Embryonic facial prominence (tissue), 1 donor: ENCODE data around the gene EDN3.

Experiments used
- DNase-seq: peaks from one replicate; pipeline ENCODE4 v3.0.0-alpha.2; 2016; ENCODE audit errors: extremely low spot score

Gene EDN3, protein sequence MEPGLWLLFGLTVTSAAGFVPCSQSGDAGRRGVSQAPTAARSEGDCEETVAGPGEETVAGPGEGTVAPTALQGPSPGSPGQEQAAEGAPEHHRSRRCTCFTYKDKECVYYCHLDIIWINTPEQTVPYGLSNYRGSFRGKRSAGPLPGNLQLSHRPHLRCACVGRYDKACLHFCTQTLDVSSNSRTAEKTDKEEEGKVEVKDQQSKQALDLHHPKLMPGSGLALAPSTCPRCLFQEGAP

GRCh38 chr20:59300333-59301081 is at the start of gene EDN3:
Gene EDN3, plus strand, starts transcription at chr20:59300611. Its CDS starts 202 bp downstream, at chr20:59300813.
- DNase-seq = no peak

DNA sequence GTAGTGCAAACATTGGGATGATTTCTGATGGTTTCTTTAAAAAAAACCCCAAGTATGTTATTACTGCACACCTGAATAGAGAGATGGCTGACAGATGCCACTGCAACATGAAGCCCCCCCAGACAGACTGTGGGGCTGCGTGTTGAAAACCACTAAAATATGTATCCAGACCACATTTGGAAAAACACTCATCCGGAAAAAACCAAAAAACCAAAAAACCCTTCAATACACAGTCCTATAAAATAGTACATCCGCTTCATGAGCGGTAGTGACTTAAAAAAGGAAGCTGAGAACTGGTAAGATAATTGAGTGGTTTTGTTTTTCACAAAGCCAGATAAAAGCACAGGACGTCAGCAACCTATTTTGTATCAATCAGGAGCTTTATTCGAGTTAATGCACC is 47.1 kb upstream of the EDN3 start:
- no peak for DNase-seq

DNA sequence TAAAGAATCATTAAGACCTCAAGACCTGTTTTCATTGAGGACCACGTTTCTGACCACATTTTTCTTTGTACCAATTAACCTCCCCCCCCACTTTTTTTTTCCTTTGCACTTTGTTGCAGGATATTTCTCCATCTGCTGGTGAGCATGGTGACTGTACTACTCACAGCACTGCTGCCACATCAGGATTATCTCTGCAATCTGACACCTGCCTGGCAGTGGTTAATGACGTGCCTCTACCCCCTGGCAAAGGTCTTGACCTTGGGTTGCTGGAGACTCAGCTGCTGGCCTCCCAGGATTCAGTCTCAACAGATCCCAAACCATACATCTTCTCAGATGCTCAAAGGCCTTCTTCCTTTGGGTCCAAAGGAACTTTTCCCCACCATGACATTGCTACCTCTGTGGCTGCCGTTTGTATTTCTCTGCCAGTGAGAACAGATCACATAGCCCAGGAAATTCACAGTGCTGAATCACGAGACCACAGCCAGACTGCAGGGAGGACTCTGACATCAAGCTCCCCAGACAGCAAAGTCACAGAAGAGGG is 46.6 kb upstream of the EDN3 start:
- no peak for DNase-seq

DNA sequence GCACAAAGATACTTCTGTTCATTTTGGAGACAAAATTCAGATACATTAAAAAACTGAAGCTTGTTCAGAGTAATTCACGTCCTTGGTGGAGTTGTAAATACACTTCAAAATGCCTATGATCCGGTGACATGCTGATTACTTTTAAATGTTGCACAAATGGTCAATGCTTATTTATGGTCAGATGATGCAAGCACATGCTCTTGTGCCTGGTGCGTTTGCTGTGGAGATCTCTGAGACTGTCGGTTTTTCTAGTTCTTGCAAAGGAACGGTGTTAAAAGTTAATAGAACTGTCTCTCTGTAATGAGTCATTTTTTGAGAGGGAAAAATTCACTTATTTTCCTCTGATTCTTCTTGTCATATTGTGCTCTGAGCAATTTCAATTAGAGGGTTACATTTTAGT is 45.2 kb upstream of the EDN3 start:
- no peak for DNase-seq

DNA sequence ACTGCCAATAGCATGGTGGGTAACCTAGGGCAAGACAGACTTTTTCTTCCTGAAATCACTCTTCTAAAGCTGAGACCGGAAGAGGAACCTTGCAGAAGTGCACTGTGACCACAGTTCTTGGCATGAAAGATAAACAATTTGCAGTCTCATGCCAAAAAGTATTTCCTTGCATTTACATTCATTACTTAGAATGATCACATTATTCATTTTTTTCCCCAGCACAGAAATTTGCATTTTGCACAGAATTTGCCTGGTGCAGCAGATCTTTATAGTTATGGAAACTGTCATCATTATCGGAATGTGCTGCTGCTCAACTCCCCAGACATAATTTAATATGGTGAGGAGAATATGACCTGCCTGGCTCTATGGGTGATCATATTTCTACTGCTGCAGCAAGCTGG is 42.2 kb upstream of the EDN3 start:
- no peak for DNase-seq

GRCh38 chr20:59259946-59260345 is 40.5 kb upstream of the EDN3 start:
- DNase-seq = no peak

DNA sequence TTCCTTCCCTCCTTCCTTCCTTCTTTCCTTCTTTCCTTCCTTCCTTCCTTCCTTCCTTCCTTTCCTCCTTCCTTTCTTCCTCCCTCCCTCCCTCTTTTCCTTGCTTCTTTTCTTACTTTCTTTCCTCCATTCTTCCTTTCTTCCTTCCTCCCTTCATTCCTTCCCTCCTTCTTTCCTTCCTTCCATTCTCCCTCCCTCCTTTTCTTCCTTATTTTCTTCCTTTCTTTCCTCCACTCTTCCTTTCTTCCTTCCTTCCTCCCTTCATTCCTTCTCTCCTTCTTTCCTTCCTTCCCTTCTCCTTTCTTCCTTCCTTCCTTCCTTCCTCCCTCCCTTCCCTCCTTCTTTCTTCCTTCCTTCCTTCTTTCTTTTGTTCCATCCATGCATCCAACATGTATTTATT is 35.1 kb upstream of the EDN3 start:
- no peak for DNase-seq

DNA sequence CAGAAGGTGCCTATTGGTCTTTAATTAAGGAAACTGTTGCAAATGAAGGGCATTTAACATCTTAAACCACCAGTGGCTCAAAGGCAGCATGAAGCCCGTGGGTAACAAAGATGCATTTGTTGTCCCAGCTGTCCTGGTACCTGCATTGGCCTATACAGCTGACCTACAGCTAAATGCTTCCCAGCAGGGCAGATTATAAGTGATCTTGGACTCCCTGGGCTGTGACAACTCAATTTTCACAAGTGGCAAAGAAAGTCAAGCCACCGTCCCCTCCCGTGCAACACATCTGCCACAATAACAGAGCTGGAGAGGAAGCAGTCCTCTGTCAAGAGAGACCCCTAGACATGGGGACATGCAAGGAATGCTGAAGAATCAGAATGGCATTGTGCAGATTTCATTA is 31.5 kb upstream of the EDN3 start:
- no peak for DNase-seq

DNA sequence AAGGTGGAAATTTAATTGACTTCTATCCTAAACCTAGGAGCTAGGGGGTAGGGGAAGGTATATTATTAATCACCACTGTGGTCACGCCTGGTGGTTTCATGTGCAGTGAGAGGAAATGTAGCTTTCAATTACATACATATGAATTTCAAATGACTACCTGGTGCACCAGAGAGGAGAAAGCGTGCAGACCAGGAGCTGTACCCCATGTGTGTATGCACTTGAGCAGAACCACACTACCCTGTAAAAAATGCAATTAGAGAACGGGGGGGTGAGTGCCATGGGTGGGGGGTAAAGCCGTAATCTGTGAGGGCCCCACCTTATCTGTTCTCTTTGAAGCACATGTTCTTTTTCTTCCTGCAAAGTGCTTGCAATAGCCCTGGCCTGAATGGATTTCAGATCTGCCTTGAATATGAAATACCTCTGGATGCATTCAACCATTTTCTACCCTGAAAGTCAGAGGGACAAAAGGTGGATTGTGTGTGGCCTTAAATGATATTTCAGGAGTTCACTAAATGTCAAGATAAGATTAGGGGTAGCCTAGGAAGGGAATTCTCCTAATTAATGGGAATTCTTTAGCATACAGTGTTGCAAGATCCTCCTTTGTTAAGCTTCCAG is 30.9 kb upstream of the EDN3 start:
- no peak for DNase-seq

GRCh38 chr20:59270380-59270779 is 30.0 kb upstream of the EDN3 start:
- no peak for DNase-seq

DNA sequence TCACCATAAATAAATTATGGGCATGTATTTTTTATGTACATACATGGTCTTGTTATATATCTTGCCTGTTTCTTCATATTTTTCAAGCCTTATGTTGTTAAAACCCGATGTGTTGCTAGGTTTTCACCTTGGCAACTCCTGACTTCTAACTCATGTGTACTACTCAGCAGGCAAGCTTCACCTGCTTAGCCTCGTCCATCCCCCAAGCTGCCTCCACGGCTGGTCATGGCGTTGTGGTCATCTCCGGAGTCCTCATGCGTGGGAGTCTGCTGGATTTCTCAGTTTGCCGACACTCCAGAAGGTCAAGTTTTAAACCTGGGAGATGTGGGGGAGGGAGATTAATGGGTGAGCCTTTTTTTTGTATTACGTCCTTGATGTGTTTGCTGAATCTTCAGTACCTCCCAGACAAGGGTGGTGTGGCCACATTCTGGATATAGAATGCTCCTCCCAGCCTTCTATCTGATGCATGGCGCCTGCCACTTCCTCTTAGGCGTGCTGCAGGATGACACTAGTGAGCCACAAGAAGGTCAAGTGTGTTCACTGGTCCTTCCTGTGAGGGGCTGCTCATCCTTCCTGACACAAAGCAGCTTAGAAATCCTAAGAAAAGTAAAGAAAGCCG is 26.6 kb upstream of the EDN3 start:
- no peak for DNase-seq

DNA sequence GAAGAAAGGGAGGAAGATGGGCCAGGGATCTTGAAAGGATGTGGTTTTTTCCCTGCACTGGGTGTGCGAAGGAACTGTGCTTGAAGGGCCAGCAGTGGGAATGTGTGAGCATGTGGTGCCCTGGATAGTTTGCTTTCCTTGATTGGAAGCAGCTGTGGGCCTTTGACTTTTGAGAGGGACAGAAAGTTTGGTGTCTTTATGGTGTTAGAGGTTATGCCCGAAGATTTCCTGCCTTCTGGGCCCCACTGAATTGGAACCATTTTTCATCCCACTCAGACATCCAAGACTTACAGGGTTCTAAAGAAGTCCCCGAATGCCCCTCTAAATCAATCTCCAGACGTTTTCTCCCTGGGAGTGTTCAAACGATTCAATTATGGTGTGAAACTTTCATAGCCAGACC is 23.5 kb upstream of the EDN3 start:
- DNase-seq = no peak

GRCh38 chr20:59284470-59284869 is 15.9 kb upstream of the EDN3 start:
- no peak for DNase-seq

GRCh38 chr20:59289994-59290393 is 10.4 kb upstream of the EDN3 start:
- DNase-seq = no peak

GRCh38 chr20:59291740-59292383 is 8.5 kb upstream of the EDN3 start:
- DNase-seq = no peak

GRCh38 chr20:59295531-59295930 is 4.9 kb upstream of the EDN3 start:
- no peak for DNase-seq

- no peak for DNase-seq
These were observed 2.7 kb upstream of the EDN3 start for GRCh38 chr20:59297686-59298085.

GRCh38 chr20:59299945-59300332 is 472 bp upstream of the EDN3 start:
- no peak for DNase-seq

- DNase-seq = no peak
These were observed 1.1 kb downstream of the EDN3 start for GRCh38 chr20:59301343-59302007.

- DNase-seq = no peak
These were observed 5.7 kb downstream of the EDN3 start for GRCh38 chr20:59305908-59306655.

GRCh38 chr20:59307270-59307669 is 6.9 kb downstream of the EDN3 start:
- DNase-seq = no peak
